GM12892 (cell line): ENCODE data around the gene FGGY.

ENCODE experiments used
- POLR2A ChIP-seq: IDR thresholded peaks from 2 replicates; pipeline ENCODE4 v1.6.1; 2011; ENCODE audit warnings: low read depth, low read length, control low read depth
- POLR2AphosphoS5 ChIP-seq: IDR thresholded peaks from 2 replicates; pipeline ENCODE4 v1.6.1; 2011; ENCODE audit warnings: low read depth, low read length, control low read depth
- TAF1 ChIP-seq: IDR thresholded peaks from 2 replicates; pipeline ENCODE4 v1.6.1; 2011; ENCODE audit warnings: low read depth, mild to moderate bottlenecking, control low read depth, low read length, borderline replicate concordance

GRCh38 chr1:59604191-59604590 lies 307.3 kb downstream of the FGGY start:
- no peak for TF ChIP-seq POLR2A
- TF ChIP-seq POLR2AphosphoS5: no peak
- TF ChIP-seq TAF1: no peak
